ENCODE results near the gene GULP1.

GRCh38 chr2:188582211-188582610, 290.5 kb downstream of the GULP1 start:
- TF ChIP-seq POLR2AphosphoS5 (IDR thresholded peaks at IDR 0.05; ENCODE audit: low read depth, low read length) (no peak), SIN3A (IDR thresholded peaks at IDR 0.05; ENCODE audit: borderline replicate concordance, insufficient read depth, low read length) (no peak), REST (IDR thresholded peaks at IDR 0.05; ENCODE audit: insufficient read depth in 1 of 2, low read depth in 2 of 2, low read length in 2 of 2) (no peak), TAF1 (IDR thresholded peaks at IDR 0.05; ENCODE audit: borderline replicate concordance, insufficient read depth, low read length) (no peak), FOXP2 (optimal IDR thresholded peaks at IDR 0.05; ENCODE audit: borderline replicate concordance, extremely low read depth, extremely low read length, insufficient read depth) (no peak)
